Stimulated activated CD8-positive, alpha-beta memory T cell treated with anti-CD3 and anti-CD28 coated beads, Interleukin-7, amount 100 ng/mL, for 24 hours (primary cell): ENCODE results near the gene HSPA12A.
"Not testable (repeated sequence)": the region's sequence is repeated elsewhere in the genome, so short reads cannot be mapped to it uniquely, and the experiment has no call there.

Experiments used
- DNase-seq: peaks from one replicate; pipeline ENCODE4 v3.0.0-alpha.2; 2020; ENCODE audit warnings: low read depth

HSPA12A gene

DNA sequence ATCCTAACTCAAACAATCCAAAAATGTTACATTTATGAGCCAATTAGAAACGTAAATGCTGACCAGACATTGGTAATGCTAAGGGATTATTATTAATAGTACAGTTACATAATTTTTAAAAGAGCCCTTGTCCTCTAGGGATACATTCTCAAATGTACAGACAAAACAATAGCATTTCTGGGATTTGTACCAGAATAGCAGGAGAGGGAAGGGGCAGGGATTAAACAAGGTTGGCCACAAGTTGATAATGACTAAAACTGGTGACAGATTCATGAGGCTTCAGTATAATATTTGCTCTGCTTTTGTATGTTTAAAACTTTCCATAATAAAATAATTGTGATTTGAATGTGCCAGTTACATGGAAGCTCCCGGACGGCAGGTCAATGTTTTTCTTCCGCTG is 27.0 kb downstream of the HSPA12A start:
- no peak for DNase-seq

DNA sequence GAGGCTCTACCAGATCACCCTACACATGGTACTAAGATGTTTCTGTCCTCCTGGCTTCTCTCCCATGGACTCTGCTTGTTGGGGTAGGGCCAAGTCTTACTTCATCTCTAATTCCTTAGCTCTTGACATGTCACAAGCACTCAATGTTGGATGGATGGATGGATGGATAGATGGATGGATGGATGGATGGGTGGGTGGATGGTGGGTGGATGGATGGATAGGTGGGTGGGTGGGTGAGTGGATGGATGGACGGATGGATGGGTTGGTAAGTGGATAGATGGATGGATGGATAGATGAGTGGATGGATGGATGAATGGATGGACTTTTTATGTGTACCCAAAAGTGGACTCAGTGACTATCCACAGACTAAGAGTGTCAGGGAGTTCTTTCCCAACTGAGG is 28.5 kb downstream of the HSPA12A start:
- no peak for DNase-seq

DNA sequence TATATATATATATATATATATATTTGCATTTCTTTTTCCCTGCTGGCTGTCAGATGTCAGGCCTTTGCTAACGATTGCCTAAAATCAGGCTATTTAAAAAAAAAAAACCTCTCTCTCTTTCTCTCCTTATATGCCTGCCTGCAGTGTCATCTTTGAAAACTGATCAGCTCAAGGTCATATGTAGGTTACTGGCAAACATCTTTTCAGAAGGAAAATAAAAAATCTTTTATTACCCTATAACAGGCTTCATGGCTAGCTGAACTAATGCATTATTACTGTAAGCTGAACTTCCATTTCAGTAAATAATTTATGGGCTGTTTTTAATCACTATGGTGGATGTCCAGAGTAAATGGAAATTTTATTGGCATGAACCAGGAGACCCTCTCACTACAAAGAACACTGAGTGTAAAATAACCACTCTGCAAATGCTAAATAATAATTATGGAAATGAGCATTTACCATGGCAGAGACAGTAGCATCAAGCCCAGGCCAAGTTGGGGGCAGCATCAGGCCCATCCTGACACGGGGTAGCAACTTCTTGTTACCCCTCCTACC is 29.3 kb downstream of the HSPA12A start:
- DNase-seq = no peak

DNA sequence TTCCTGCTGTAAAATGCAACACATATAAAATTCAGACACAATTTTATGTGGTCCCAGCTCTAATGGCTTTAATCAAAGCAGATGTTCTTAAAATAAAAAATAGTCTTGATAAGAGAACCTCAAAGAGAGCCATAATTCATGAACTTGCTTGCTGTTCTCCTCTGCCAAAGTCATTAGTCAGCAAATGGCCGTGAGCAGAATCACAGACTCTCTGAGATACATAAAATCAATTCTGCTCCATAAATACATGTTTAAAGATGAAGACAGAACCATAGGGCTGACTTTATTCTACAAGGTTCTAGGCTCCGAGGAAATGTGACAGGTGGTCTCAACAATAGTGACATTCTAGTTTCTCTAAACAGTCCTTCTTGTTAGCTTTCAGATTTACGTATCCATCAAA is 29.8 kb downstream of the HSPA12A start:
- DNase-seq = no peak

DNA sequence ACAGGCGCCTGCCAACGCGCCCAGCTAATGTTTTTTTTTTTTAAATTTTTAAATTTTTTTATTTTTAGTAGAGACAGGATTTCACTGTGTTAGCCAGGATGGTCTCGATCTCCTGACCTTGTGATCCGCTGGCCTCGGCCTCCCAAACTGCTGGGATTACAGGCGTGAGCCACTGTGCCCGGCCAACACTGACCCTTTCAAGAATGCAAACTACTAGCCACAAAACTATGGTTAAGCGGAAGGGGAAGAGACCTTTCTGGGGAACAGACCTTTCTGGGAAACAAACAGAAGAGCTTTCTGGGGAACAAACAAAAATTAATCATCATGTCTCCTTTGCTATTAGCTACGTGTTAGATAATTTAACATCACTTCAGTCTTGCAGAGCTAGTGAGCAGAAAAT is 30.6 kb downstream of the HSPA12A start:
- not testable (repeated sequence) for DNase-seq

DNA sequence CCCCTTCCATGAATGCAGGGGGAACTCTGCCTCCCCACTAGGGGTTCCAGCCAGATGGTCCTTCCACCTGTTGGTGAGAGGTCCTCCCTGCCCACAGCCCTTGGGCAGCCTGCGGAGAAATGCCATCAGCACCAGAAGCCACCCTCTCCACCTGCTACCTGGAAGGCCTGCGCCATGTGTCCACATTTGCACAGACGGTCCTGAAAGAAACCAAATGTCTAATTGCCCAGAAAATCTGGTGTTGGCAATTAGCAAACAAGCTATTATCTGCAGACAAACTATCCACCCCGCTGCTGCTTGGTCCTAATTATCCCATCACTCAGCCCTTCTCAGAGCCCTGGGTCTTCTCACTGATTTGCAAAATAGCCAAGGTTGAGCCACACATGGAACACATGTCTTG is 32.3 kb downstream of the HSPA12A start:
- no peak for DNase-seq

DNA sequence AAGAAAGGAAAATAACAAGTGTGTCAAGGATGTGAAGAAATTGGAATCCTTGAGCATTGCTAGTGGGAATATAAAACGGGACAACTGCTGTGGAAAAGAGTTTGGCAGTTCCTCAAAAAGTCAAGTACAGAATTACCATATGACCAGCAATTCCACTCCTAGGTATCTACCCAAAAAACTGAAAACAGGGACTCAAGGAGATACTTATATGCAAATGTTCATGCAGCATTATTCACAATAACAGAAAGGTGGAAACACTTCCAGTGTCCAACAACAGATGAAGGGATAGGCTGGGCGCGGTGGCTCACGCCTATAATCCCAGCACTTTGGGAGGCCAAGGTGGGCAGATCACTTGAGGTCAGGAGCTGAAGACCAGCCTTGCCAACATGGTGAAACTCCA is 33.5 kb downstream of the HSPA12A start:
- DNase-seq = no peak

DNA sequence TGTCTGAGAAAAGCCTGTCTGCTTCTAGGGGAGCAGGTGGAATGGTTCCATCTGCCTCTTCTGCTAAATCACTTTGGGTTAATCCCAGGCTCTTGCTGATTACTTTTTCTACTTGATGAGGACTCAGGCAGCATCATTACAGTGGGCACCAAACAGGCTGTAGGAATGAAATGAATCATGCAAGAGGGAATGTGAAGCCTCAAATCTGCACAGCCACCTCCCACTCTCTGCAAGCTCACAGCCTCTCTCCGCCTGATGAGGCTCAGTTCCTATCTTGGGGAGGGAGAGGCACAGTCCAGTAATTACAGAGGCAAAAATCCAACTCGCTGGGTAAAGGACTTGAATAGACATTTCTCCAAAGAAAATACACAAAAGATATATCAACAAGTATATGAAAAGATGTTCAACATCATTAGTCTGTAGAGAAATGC is 34.0 kb downstream of the HSPA12A start:
- DNase-seq = no peak

DNA sequence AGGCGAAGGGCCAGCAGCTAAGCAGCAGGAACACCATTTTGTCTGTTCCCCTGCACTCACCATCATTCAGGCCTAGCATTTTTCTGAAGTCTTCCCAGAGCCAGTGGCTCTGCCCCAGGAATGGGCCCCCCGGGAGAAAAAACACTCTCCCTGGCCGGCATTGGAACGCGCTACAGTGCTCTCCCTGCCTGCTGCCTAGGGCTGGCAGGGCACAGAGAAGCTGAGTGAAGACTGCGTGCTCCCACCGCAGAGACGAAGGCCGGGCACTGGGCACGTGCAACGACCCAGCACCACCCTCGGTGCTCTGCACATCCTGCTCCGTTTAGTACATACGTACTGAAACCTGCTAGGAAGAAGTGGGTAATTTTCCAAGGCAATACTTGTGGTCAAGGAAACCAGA is 34.4 kb downstream of the HSPA12A start:
- DNase-seq = no peak

DNA sequence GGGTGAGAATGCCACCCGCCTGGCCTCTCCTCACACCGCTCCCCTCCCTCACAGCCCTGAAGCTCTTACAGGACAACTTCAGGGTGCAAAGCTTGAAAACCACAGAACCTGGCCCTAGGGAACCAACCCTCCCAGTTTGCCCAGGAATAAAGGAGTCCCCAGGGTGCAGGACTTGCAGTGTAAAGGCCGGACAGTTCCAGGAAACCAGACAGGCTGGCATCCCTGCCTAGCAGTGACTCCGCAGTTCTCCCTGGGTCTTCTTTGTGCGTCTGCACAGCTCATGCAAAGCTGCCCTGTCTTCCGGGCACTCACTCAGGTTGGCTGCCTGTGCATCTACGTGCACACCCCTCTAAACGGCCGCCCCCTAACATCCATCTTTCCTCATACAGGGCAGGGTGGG is 36.1 kb downstream of the HSPA12A start:
- no peak for DNase-seq

DNA sequence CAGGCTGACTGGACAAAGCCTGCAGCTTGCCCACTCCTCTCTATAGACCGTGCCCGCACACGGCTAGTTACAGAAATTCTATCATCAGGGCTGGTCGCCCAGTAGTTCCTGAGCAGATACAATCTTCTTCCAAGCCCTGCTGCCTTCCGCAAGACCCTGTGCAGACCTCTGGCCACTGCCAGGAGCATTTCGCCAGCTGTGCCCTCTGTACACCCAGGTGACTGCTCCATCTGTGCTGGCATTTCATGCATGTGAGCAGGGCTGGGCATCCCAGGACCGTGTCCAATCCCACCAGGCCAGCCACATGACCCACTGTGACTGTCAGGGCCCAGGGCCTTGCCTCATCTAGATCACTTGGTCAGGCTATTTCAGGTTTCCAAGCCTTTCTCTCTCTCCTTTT is 36.9 kb downstream of the HSPA12A start:
- no peak for DNase-seq

DNA sequence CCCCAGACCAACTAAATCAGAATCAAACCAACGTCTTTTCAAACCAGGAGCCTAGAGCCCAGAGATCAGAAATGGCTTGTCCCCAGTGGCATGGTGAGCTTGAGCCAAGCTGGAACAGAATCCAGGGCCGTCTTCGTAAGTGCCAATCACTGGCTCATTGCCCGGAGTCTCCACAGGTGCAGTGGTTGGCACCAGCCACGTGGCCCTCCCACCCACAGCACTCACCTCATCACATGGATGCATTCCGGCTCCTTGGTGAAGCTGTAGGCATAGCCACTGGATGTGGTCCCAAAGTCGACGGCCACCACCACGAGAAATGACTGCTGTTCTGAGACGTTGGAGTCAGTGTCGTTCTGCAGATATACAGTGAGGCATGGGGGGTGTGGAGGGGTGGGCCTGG is 37.4 kb downstream of the HSPA12A start:
- DNase-seq = no peak

DNA sequence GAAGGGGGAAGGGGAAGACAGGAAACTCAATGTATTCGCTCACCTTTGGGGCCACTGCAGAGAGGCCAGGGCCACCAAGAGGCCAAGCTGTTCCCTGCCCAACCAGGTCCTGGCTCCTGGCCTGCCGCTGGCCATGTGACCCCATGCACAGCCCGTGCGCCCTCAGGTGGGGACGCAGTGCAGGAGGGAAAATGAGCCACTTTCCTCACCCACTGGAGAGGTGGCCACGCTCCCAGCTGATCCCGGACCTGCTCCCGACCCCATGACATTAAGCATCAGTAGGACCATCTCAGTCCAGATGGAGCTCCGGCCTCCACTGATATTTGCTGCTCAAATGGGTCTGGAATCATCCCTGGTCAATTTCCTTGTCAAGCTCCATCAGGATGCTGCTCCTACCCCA is 40.2 kb downstream of the HSPA12A start:
- no peak for DNase-seq

DNA sequence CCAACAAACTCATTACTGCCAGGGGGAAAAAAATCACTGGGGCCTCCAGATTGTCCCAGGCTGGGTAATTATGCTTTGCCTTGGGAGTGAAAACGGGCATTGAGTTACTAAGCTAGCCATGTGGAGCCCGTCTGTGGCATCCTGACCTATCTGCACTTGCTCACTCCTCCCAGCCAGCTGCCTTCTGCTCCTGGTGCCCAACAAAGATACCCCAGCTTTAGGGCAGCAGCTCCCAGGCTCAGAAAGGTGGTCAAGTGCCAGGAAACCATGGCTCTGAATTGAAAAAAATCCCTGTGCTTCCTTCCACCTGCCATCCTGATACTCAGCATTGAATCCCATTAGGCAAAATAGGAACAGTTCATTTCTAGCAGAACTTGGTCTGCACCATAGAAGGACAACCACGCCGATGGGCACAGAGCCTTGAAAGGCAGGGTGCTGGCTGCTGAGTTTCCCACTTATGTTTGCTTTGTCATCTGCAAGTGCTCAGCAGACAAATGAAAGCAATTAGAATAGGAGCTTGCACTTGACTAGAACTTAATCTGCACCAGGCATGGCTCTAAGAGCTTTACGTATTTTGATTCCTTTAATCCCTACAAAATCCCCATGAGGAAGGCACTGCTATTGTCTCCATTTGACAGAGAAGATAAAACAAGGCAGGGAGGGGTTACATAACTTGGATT is 42.8 kb downstream of the HSPA12A start:
- no peak for DNase-seq

DNA sequence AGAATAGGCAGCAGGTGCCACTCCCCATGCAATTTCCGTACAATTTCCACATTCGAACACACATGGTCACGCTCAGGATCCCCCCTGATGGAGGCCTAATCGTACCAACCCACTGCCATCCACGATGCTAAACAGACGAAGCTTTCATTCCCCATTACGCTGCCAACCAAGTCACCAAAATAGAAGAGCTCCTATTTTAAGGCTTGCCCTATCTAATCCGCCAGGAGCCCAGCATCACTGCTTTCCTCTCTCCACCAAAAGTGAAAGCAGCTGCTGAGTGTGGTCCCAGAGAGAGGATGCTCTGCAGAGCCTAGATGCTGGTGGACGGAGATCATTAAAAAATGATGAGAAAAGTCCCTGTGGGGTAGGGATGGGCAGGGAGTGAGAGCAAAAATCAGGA is 43.3 kb downstream of the HSPA12A start:
- DNase-seq = no peak

DNA sequence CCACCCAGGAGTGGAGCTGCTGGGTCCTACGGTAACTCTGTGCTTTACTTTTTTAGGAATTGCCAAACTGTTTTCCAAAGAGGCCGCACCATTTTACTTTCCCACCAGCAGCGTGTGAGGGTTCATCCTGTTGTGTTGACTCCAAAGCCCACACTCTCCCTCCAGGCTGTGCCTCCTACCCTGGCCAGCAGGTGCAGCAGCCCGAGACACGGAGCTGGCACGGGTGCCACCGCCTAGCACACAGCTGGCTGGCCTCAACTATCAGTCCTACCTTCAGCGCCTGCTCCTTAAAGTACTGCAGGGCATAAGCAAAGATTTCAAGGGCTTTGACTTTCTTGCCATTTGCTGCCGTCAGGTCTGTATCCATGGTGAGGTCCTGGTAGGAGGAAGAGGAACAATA is 44.0 kb downstream of the HSPA12A start:
- DNase-seq = no peak

DNA sequence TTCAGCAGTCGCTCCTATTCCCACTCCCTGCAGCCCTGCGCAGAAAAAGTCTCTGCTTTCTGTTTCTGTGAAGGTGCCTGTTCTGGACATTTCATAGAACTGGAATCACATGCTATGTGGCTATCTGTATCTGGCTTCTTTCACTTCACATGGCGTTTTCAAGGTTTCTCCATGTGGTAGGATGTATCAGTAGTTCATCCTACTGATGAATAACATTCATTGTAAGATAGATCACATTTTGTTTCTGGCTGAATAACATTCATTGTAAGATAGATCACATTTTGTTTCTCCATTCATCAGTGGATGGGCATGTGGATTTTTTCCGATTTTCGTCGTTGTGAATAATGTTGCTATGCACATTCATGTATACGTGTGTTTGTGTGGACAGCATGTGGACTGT is 44.5 kb downstream of the HSPA12A start:
- DNase-seq = no peak

DNA sequence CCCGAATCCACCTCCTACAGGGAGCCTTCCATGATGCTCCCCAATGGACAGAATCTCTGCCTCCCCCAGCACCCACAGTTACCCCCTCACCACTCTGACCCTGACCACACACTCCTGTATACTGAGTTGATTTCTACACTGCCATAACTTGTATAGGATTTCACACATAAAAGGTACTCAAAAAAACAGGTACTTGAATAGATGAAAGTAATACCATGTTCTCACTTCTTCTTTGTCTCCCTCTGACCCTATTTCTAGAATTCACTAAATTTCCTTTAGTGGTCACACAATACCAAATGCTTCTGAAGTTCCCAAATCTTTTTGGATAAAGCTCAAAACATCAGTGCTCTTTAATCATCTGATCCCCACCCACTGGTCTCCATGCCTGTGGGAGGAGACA is 45.4 kb downstream of the HSPA12A start:
- no peak for DNase-seq

DNA sequence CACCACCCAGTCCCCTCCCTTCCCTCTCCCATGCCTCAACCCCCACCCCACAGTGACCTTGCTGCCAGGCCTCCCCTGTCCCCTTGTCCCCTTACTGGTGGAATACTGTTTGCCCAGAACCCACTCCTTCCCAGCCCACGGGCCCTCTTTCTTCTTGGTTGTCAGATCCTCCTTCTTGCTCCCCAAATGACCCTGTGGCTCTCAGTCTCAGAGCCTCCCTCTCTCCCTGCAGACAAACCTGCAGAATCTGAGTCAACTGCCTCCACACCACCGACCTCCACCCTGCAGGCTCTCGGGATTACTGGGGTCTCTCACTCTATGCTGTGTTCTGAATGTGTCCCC is 47.5 kb downstream of the HSPA12A start:
- DNase-seq = no peak

DNA sequence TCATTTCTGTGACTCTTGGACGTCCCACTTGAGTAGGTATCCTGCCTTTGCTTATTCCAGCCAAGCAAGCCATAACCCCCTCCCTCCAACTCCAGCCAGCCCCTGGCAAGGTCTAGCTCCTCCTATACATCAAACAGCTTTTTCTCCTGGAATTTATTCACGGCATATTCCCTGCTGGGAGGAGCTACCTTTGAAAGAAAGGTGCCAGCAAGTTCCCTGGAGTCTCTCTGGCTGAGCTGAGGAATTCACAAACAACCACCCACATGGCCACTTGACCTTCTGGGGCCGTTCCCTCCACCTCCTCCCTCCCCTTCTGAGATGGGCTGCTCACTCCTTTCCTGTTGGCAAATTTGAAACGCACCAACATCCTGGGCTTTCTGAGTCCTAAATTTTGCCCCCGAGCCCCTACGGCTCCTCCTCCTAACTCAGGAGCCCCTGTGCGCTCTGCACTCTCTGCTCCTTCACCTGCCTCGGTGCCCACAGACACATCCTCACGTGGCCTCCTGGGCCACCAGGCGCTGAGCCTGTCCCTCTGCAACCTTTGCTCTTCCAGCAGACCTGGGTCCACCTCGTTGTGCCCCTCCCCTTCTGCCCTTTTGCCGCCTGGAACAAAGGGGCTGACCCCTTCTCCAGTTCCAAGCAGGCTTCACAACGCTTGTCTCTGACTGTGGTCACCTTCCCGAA is 48.0 kb downstream of the HSPA12A start:
- DNase-seq = no peak

DNA sequence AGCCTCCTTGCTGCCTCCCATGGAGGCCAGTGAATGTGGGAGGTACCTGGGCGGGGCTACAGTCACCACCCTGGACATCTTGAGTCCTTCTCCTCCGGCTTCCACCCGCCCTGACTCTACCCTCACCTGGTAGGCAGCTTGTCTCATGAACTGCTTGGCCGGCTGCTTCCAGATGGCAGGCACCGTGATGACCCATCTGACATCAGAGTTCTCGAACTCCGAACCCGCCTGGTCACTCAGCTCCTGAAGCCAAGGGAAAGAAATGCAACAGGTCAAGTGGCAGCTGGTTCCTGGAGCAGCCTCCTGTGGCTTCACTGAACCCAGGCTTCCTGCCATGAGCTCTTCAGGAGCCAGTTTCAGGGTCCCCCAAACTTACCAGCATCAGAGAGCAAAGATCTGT is 50.1 kb downstream of the HSPA12A start:
- DNase-seq = no peak

DNA sequence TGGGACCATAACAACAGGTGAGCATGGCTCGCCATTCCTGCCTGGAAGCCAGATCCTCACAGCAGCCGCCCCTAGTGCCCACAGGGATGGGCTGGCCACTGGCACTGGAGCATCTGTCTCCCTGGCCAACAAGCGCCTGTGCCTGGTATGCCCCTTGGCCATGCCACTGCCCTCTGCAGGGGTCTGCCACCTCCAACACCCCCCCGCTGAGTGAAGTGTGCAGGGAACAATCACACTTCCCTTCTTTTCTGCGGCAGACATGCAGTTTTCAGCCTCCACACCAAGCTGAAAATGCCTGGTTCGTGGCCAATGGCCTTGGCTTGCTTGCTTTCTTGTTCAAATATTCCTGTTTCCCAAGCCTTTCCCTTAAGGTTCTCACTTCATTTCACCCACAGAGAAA is 50.7 kb downstream of the HSPA12A start:
- no peak for DNase-seq

DNA sequence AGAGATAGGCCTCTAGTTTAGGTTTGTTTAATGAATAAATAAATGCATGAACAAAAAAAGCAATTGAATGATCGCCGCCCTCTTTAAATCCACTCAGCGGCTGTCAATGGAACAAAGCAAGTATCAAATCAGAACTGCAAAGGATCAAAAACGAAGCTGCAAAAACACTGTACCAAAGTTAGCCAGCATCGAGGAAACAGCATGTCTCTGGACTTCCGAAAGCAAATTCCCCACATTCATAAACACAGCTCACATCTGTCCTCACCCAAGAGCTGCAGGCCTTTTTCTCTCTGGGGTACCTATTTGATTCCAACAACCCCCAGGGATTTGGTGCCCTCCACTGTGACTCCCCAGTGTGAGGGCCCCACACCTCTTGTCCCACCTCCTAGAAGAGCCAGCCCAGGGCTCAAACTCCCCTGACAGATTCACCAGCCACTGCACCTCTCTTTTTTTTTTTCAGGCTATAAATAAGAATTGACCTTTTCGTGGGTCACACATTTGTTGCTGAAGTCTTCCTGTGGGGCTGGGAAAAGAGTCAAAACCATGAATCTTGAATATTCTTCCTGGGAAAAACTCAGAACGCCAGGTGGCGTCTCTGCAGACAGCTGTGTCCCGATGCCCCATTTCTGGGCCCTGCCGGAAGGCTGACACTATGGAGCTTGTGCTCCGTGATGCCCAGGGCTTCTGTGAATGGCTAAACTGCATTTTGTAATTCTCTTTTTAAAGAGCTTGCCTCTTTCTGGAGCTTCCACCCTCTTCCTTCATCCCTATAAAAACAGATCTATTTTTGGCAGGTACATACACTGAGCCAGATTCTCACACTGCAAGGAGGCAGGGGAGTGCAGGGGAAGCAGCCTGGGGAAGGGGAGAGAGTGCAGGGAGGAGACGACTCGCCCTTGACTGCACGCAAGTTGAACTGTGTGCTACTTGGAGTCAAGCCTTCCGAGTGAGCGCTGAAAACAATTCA is 51.7 kb downstream of the HSPA12A start:
- DNase-seq = no peak
